ENCODE measurements around the gene RPL31.

The RPL31 gene

DNA sequence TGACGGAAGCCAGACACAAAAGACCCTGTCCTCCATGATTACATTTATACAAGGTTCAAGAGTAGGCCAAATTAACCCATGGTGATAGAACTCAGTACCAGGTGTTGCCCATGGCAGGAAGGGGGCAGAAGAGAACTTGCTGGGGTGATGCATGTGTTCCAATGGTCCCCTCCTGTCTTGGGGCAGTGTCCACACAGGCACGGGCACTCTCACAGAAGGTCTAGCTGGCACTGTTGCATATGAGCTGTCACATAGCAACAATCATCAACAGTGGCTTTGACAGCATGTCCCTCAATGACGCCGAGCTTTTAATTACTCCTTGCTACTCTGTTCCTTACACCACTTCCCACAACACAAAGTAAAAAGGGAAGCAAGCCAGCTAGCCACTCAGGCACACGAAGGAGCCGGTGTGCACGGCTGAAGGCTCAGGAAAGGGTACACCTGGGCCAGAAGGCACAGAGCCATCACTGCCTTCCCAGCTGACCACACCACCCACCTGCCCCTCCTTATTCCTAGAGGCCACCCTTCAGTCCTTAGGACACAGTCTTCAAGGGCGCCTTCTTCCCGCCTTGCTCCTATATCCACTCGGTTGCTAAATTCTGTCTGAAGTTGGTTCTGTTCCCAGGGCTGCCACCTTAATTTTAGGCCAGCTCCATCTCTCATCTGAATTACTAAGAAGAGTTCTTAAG lies 28.9 kb downstream of the RPL31 start:
- no peak overlapping the region for H3K4me3 ChIP-seq (ENCODE audit: low read depth, low read length)
- no peak overlapping the region for H3K9ac ChIP-seq (ENCODE audit: low read length)
- H3K27ac ChIP-seq (ENCODE audit: low read depth, low read length) = no peak overlapping the region
- peaks cover 13% of the 10 kb centered on the region for H3K4me1 ChIP-seq (ENCODE audit: control insufficient read depth, insufficient read depth, low read length)
- H3K36me3 ChIP-seq (ENCODE audit: control insufficient read depth, insufficient read depth, low read length) = peaks cover 30% of the 10 kb centered on the region
- no peaks in the 10 kb centered on the region for H3K9me3 ChIP-seq (ENCODE audit: control insufficient read depth, insufficient read depth, low read depth, low read length)
- no peaks in the 10 kb centered on the region for H3K27me3 ChIP-seq (ENCODE audit: control insufficient read depth, insufficient read depth, low read length)

DNA sequence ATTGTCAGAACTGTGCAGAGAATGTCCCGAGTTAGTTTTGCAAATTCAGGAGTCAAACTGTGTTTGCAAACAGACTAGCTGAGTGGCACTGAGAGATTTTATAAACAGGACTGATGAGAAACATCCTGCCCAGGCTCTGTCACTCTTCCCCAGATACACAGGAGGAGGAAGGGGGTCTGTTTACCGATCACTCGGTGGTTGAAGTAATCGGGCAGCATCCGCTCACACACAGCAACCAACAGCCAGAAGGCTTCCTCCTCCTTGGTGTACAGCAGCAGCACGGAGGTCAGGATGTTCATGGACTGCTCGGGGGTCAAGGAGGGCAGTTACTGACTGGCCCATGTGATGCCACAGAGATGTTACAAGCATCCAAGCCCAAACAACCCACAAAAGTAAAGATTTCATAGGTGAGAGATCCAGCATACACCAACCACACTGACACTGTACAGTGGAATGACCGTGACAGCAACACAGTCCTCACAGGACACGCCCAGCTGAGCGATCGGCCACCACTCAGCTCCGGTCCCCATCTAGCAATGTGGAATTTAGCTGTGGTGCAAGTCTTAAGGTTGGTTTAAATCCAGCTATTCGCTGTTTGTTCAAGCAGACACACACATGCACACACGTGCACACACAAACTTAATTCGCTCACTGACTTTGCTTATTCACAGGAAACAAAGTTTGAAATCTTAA lies 30.1 kb downstream of the RPL31 start:
- Histone ChIP-seq H3K9me3 (ENCODE audit: control insufficient read depth, insufficient read depth, low read depth, low read length) (no peaks in the 10 kb centered on the region), H3K4me1 (ENCODE audit: control insufficient read depth, insufficient read depth, low read length) (peaks cover under 1% of the 10 kb centered on the region; the same call in 1 of the 2 replicates), H3K36me3 (ENCODE audit: control insufficient read depth, insufficient read depth, low read length) (peaks cover 30% of the 10 kb centered on the region), H3K9ac (ENCODE audit: low read length) (no peak overlapping the region), H3K27ac (ENCODE audit: low read depth, low read length) (no peak overlapping the region), H3K4me3 (ENCODE audit: low read depth, low read length) (no peak overlapping the region), H3K27me3 (ENCODE audit: control insufficient read depth, insufficient read depth, low read length) (no peaks in the 10 kb centered on the region)

DNA sequence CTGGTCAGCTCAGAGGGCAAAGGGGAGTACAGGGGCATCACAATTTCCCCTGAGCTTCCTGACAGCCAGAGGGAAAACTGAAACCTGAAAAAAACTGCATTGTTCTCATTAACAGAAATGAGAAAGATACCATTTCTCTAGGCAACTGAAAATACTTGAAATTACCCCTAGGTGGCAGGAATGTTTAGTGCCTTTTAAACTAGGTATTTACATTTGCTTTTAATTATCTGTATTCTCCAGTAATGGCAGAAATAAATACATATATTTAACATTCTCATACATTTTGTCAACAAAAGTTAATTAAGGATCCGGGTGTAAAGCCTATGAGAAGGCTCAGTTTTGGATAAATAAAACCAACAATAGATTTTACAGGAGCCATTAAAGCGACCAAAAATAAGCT lies 34.5 kb downstream of the RPL31 start:
- Histone ChIP-seq H3K27me3 (ENCODE audit: control insufficient read depth, insufficient read depth, low read length) (no peaks in the 10 kb centered on the region), H3K4me3 (ENCODE audit: low read depth, low read length) (no peak overlapping the region), H3K36me3 (ENCODE audit: control insufficient read depth, insufficient read depth, low read length) (peaks cover 32% of the 10 kb centered on the region), H3K27ac (ENCODE audit: low read depth, low read length) (no peak overlapping the region), H3K9me3 (ENCODE audit: control insufficient read depth, insufficient read depth, low read depth, low read length) (no peaks in the 10 kb centered on the region), H3K4me1 (ENCODE audit: control insufficient read depth, insufficient read depth, low read length) (no peaks in the 10 kb centered on the region), H3K9ac (ENCODE audit: low read length) (no peak overlapping the region)

DNA sequence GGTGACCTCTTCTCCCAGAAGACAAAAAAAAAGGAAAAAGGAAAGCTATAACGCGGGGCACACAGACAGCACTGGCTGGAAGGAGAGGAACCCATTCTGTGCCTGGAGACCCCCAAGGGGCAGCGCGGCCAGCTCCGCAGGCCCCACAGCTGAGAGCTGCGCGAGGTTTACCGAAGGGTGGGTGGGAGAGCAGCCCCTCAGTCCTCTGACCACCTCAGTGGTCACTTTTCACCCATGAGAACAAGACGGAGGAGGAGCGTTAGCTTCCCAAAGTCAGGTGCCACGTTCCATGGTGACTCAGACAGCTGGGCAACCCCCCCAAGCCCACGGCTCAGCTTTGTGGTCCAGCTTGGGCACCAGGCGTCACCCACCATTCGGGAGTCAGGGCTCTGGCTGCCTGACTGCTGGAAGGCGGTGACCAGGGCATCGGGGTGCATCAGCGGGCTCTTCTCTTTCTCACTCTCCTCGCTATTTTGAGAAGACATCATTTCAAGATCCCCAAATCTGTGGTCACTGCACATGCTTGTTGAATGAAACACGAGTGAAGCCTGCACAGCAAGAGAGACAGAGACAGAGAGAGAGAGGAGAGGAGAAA lies 35.2 kb downstream of the RPL31 start:
- no peaks in the 10 kb centered on the region for H3K9me3 ChIP-seq (ENCODE audit: control insufficient read depth, insufficient read depth, low read depth, low read length)
- H3K4me1 ChIP-seq (ENCODE audit: control insufficient read depth, insufficient read depth, low read length) = no peaks in the 10 kb centered on the region
- peaks cover 32% of the 10 kb centered on the region for H3K36me3 ChIP-seq (ENCODE audit: control insufficient read depth, insufficient read depth, low read length)
- H3K4me3 ChIP-seq (ENCODE audit: low read depth, low read length) = no peak overlapping the region
- no peak overlapping the region for H3K9ac ChIP-seq (ENCODE audit: low read length)
- no peaks in the 10 kb centered on the region for H3K27me3 ChIP-seq (ENCODE audit: control insufficient read depth, insufficient read depth, low read length)
- no peak overlapping the region for H3K27ac ChIP-seq (ENCODE audit: low read depth, low read length)

DNA sequence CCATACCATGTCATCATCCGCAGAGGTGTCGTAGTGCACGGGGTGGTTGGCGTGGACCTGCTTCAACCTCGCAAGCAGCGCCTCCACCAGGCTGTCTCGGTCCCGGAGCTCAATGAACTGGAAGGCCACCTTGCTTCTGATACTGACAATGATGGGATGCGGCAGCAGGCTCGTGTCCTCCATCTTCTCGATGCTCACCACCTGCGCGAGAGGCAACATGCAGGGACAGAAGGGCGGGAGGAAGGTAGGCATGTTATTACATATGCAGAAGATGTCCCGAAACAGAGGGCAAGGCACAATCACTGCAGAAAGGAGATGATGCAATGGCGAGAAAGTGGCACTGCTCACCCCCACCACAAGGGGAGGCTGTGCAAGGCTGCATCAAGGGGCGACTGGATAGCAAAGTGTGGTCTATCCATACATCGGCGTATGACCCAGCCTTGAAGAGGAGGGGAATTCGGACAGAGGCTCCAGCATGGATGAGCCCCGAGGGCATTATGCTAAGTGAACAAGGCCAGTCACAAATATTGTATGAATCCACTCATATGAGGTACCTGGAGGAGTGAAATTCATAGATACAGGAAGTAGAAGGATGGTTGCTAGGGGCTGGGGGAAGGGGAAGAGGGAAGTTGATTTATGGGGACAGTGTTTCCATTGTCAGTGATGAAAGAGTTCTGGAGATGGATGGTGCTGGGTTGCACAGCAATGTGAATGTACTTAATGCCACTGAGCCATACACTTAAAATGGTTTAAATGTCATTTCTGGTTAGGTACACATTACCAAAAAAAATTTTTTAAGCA lies 36.6 kb downstream of the RPL31 start:
- Histone ChIP-seq H3K36me3 (ENCODE audit: control insufficient read depth, insufficient read depth, low read length) (peaks cover 29% of the 10 kb centered on the region), H3K27ac (ENCODE audit: low read depth, low read length) (no peak overlapping the region), H3K9me3 (ENCODE audit: control insufficient read depth, insufficient read depth, low read depth, low read length) (no peaks in the 10 kb centered on the region), H3K27me3 (ENCODE audit: control insufficient read depth, insufficient read depth, low read length) (no peaks in the 10 kb centered on the region), H3K9ac (ENCODE audit: low read length) (no peak overlapping the region), H3K4me1 (ENCODE audit: control insufficient read depth, insufficient read depth, low read length) (no peaks in the 10 kb centered on the region), H3K4me3 (ENCODE audit: low read depth, low read length) (no peak overlapping the region)

DNA sequence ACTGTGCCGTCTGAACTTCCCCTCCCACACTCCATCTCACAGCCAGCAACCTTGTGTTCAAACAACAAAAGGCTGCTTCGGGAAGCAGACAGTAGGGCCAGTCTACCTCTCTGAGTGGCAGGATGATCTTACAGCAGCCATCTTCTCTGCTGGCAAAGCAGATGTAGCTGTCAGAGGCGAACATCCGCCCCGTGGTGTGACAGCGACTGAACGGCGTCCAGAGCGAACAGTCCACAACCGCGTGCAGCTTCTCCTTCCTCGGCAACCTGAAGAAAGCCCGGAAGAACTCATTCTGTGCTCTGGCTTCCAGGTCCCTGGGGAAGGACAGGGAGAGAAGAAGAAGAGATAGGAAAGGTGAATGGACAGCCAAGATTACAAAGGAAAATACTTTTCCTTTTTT lies 38.0 kb downstream of the RPL31 start:
- Histone ChIP-seq H3K9ac (ENCODE audit: low read length) (no peak overlapping the region), H3K4me1 (ENCODE audit: control insufficient read depth, insufficient read depth, low read length) (no peaks in the 10 kb centered on the region)

DNA sequence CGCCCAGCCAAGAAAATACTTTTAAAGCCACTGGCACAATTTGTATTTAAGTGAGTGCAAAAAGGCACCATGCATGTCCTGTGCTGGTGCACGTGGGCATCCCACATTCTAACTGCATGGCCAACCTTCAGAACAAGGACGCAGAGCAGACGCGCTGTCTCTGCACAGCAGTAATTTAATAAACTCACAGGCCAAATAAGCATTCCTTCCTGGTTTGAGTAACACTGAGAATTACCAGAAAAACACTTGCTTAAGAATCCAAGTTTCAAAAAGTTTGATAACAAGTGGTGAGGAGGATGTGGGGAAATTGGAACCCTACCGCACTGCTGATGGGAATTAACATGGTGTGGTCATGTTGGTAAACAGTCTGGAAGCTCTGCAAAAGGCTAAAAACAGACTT lies 38.7 kb downstream of the RPL31 start:
- Histone ChIP-seq H3K9ac (ENCODE audit: low read length) (no peak overlapping the region), H3K4me3 (ENCODE audit: low read depth, low read length) (no peak overlapping the region), H3K27me3 (ENCODE audit: control insufficient read depth, insufficient read depth, low read length) (no peaks in the 10 kb centered on the region), H3K4me1 (ENCODE audit: control insufficient read depth, insufficient read depth, low read length) (no peaks in the 10 kb centered on the region), H3K27ac (ENCODE audit: low read depth, low read length) (no peak overlapping the region), H3K36me3 (ENCODE audit: control insufficient read depth, insufficient read depth, low read length) (peaks cover 16% of the 10 kb centered on the region; the same call in 1 of the 2 replicates), H3K9me3 (ENCODE audit: control insufficient read depth, insufficient read depth, low read depth, low read length) (no peaks in the 10 kb centered on the region)

More for the DNA sequence above, 38.0 kb downstream of the RPL31 start:
- Histone ChIP-seq H3K9me3 (ENCODE audit: control insufficient read depth, insufficient read depth, low read depth, low read length) (no peaks in the 10 kb centered on the region), H3K36me3 (ENCODE audit: control insufficient read depth, insufficient read depth, low read length) (peaks cover 23% of the 10 kb centered on the region; the same call in 1 of the 2 replicates), H3K4me3 (ENCODE audit: low read depth, low read length) (no peak overlapping the region), H3K27ac (ENCODE audit: low read depth, low read length) (no peak overlapping the region), H3K27me3 (ENCODE audit: control insufficient read depth, insufficient read depth, low read length) (no peaks in the 10 kb centered on the region)

DNA sequence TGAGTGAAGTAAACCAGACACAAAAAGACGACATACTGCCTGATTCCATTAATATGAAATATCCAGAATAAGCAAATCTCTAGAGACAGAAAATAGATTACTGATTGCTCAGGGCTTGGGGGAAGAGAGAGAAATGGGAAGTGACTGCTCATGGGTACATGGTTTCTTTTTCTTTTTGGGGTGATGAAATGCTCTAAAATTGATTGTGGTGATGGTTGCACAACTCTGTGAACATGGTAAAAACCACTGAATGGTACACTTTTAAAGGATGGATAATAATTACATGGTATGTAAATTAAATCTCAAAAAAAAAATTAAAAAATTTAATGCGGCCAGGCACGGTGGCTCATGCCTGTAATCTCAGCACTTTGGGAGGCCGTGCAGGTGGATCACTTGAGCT lies 39.3 kb downstream of the RPL31 start:
- Histone ChIP-seq H3K4me1 (ENCODE audit: control insufficient read depth, insufficient read depth, low read length) (no peaks in the 10 kb centered on the region), H3K9me3 (ENCODE audit: control insufficient read depth, insufficient read depth, low read depth, low read length) (no peaks in the 10 kb centered on the region), H3K27me3 (ENCODE audit: control insufficient read depth, insufficient read depth, low read length) (no peaks in the 10 kb centered on the region), H3K36me3 (ENCODE audit: control insufficient read depth, insufficient read depth, low read length) (peaks cover 17% of the 10 kb centered on the region; the same call in 1 of the 2 replicates), H3K27ac (ENCODE audit: low read depth, low read length) (no peak overlapping the region), H3K4me3 (ENCODE audit: low read depth, low read length) (no peak overlapping the region), H3K9ac (ENCODE audit: low read length) (no peak overlapping the region)

DNA sequence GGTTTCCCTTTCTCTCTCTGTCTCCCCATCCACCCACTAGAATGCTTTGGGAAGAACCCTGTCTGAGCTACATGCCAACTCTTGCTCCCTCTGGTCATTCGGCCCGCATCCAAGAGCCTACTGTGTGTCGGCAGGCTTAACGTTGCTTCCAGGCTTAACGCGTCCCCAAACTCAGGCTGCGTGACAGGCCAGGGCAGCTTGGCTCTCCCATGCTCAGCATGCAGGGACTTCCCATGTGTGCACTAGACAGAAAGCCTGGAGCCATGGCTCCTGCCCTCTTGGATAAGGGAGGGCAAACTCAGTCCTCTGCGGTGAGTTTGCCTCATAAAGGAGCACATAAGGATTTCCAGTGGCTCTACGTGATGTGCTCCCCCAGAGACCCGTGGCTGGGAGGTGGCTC lies 43.2 kb downstream of the RPL31 start:
- Histone ChIP-seq H3K4me3 (ENCODE audit: low read depth, low read length) (no peak overlapping the region), H3K27me3 (ENCODE audit: control insufficient read depth, insufficient read depth, low read length) (no peaks in the 10 kb centered on the region), H3K4me1 (ENCODE audit: control insufficient read depth, insufficient read depth, low read length) (peaks cover 6% of the 10 kb centered on the region; the same call in 1 of the 2 replicates), H3K36me3 (ENCODE audit: control insufficient read depth, insufficient read depth, low read length) (peaks cover 9% of the 10 kb centered on the region), H3K9ac (ENCODE audit: low read length) (no peak overlapping the region), H3K27ac (ENCODE audit: low read depth, low read length) (no peak overlapping the region), H3K9me3 (ENCODE audit: control insufficient read depth, insufficient read depth, low read depth, low read length) (no peaks in the 10 kb centered on the region)

DNA sequence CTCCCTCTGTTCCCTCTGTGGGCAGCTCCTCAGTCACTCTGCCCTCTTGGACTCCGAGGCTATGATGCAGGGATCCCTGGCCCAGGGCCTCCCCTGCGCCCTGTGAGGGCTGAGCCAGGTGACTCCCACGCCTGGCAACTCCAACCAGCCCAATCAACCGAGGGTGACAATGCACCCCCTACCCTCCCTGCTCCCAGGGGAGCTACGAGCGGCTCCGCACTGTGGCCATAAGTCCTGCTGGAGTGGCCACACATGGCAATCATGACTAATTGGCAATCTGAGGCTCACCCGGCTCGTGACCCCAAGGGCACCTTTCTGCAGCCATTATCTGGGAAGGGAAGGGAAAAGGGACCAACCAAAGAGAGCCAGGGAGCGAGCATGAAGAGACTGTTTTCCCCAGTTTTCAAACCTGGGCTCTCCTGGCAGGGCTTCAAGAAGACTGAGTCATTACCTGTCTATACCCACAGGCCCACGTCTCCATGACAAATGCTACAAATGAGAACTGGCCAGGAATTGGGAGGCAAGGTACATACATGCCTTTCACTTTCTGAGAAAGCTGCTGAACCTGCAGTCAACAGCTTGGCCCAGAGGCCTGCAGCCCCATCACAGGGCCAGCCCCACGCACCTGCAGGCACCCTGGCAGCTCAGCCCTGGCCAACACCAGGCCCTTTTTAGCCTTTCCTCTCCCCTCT lies 45.1 kb downstream of the RPL31 start:
- Histone ChIP-seq H3K27ac (ENCODE audit: low read depth, low read length) (no peak overlapping the region), H3K9me3 (ENCODE audit: control insufficient read depth, insufficient read depth, low read depth, low read length) (no peaks in the 10 kb centered on the region), H3K4me3 (ENCODE audit: low read depth, low read length) (no peak overlapping the region), H3K36me3 (ENCODE audit: control insufficient read depth, insufficient read depth, low read length) (peaks cover 11% of the 10 kb centered on the region), H3K4me1 (ENCODE audit: control insufficient read depth, insufficient read depth, low read length) (peaks cover 6% of the 10 kb centered on the region; the same call in 1 of the 2 replicates), H3K27me3 (ENCODE audit: control insufficient read depth, insufficient read depth, low read length) (no peaks in the 10 kb centered on the region), H3K9ac (ENCODE audit: low read length) (no peak overlapping the region)

Data from HUES6 (cell line).